A549 (cell line): ENCODE data around the gene GADD45B.

ENCODE experiments used
- PHF8 ChIP-seq: fragments of 200-600 bp; sonication (generic); IDR thresholded peaks from 2 replicates; pipeline ENCODE4 v1.6.1; 2016; ENCODE audit warnings: low read depth, mild to moderate bottlenecking, antibody characterized with exemption, moderate library complexity, borderline replicate concordance
- POLR2A ChIP-seq: IDR thresholded peaks from 2 replicates; pipeline ENCODE4 v1.6.1; 2012; ENCODE audit warnings: mild to moderate bottlenecking, low read length
- TP53 ChIP-seq: fragments of 250-450 bp; sonication (Bioruptor Pico); IDR thresholded peaks from 2 replicates; pipeline ENCODE4 v1.5.0; 2021; ENCODE audit warnings: mild to moderate bottlenecking, moderate library complexity
- TF ChIP-seq, protein P1 (sequence below): fragments of 250-450 bp; sonication (Bioruptor Pico); IDR thresholded peaks from 2 replicates; pipeline ENCODE4 v1.5.0; 2021; ENCODE audit warnings: mild to moderate bottlenecking, moderate library complexity, borderline replicate concordance

GRCh38 chr19:2454962-2455850 is 20.7 kb upstream of the GADD45B start:
- TF ChIP-seq POLR2A: no peak
- TF ChIP-seq PHF8: no peak
- TF ChIP-seq, protein P1, sequence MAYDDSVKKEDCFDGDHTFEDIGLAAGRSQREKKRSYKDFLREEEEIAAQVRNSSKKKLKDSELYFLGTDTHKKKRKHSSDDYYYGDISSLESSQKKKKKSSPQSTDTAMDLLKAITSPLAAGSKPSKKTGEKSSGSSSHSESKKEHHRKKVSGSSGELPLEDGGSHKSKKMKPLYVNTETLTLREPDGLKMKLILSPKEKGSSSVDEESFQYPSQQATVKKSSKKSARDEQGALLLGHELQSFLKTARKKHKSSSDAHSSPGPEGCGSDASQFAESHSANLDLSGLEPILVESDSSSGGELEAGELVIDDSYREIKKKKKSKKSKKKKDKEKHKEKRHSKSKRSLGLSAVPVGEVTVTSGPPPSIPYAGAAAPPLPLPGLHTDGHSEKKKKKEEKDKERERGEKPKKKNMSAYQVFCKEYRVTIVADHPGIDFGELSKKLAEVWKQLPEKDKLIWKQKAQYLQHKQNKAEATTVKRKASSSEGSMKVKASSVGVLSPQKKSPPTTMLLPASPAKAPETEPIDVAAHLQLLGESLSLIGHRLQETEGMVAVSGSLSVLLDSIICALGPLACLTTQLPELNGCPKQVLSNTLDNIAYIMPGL (CRISPR knock-in tag): no peak
- no peak for TF ChIP-seq TP53 (CRISPR knock-in tag)
